ENCODE results near the gene MYBPH. TPM values are rescaled to one million over a fixed set of nuclear protein-coding genes. Genes with fewer than 3 reads are reported as not detected.
A peak's percentile ranks its signal among the peaks of the same experiment; 100 is the strongest.

MYBPH gene
- total RNA-seq: not detected
- polyA plus RNA-seq: not detected

GRCh38 chr1:203175237-203175826 lies at the start of gene MYBPH:
Gene MYBPH (minus strand): TSS chr1:203175826. CDS start chr1:203175755, 71 bp downstream.
- Histone ChIP-seq H3K27ac (ENCODE audit: low read depth, low read length) (no peak within 1 kb of the TSS), H3K27me3 (ENCODE audit: insufficient read depth, low read length, poor library complexity, severe bottlenecking) (no peaks in the 10 kb centered on the region), H3K36me3 (ENCODE audit: insufficient read depth, low read length) (no peaks in the 10 kb centered on the region), H3K4me1 (ENCODE audit: insufficient read depth, low read length) (no peaks in the 10 kb centered on the region), H3K9me3 (ENCODE audit: low read length) (no peaks in the 10 kb centered on the region), H3K4me3 (ENCODE audit: low read length) (no peak within 1 kb of the TSS)
- H3K36me3 Mint-ChIP-seq: no peaks in the 10 kb centered on the region
- H3K9me3 Mint-ChIP-seq: no peaks in the 10 kb centered on the region
- ChIA-PET CTCF (no interaction called here), POLR2A (no interaction called here)
- H3K4me3 Mint-ChIP-seq: no peak within 1 kb of the TSS
- peak within 1 kb of the TSS in 1 of 8 donors; percentile 6 for H3K27ac Mint-ChIP-seq
- peaks cover 7 to 21% of the 10 kb centered on the region in 2 donors for H3K27me3 Mint-ChIP-seq
- no peak for DNase-seq
- H3K4me1 Mint-ChIP-seq: no peaks in the 10 kb centered on the region

- no peaks in the 10 kb centered on the region for H3K36me3 ChIP-seq (ENCODE audit: insufficient read depth, low read length)
- no peaks in the 10 kb centered on the region for H3K27me3 ChIP-seq (ENCODE audit: insufficient read depth, low read length, poor library complexity, severe bottlenecking)
- H3K9me3 ChIP-seq (ENCODE audit: low read length): no peaks in the 10 kb centered on the region
- H3K4me3 ChIP-seq (ENCODE audit: low read length): no peak overlapping the region
- no peak for DNase-seq
- no peaks in the 10 kb centered on the region for H3K4me1 ChIP-seq (ENCODE audit: insufficient read depth, low read length)
- ChIA-PET CTCF (interaction anchor here (1.1 to 1.9 kb wide), 2 partner anchors 9 to 186 kb away, joined by 4 to 7 read pairs; no protein-coding TSS in a partner anchor), POLR2A (no interaction called here)
- Mint-ChIP-seq H3K9me3 (no peaks in the 10 kb centered on the region), H3K27ac (peak overlapping the region in 1 of 8 donors; percentile 76), H3K27me3 (peaks cover 5 to 40% of the 10 kb centered on the region in 2 donors), H3K36me3 (no peaks in the 10 kb centered on the region), H3K4me1 (no peaks in the 10 kb centered on the region), H3K4me3 (peak overlapping the region in 1 of 7 donors; percentile 41)
- no peak overlapping the region for H3K27ac ChIP-seq (ENCODE audit: low read depth, low read length)
Observed at GRCh38 chr1:203225071-203225470, 49.4 kb upstream of the MYBPH start.

DNA sequence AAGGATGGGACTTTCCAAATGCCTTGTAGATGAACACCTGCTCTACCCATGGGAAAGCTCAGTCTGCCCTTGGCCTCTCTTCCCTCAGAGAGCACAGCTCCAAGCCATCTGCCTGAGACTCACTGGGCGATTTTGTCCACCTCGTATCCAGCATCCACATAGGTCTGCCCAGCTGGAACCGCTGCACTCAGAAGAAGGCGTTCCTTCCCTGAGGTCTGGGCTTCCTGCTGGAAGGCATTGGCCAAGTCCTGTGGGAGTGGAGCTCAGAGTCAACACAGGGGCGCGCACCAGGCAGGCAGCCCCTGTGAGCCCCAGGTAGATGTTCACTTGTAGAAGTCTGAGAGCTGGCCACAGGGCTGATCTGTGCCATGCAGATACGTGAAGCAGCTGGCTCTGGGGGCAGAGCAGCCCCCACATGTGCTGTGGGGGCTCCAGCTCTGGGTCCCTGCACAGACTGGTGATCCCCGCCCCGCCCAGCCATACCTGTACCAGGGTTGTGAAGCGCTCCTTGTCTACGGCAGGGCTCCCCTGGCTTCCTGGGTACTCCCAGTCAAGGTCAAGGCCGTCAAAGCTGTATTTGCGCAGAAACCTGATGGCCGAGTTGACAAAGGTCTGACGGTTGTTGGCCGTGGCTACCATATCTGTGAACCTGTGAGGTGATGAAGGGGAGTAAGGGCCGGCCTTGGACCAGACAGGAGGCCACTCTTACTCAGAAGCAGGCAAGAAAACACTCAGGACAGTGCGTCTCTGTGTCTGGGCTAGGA lies 47.6 kb upstream of the MYBPH start:
- H3K4me3 Mint-ChIP-seq: no peak overlapping the region
- no peak for DNase-seq
- no peak overlapping the region for H3K27ac Mint-ChIP-seq
- H3K9me3 ChIP-seq (ENCODE audit: low read length): no peaks in the 10 kb centered on the region
- H3K4me1 ChIP-seq (ENCODE audit: insufficient read depth, low read length): no peaks in the 10 kb centered on the region
- H3K36me3 ChIP-seq (ENCODE audit: insufficient read depth, low read length): no peaks in the 10 kb centered on the region
- no peaks in the 10 kb centered on the region for H3K4me1 Mint-ChIP-seq
- H3K4me3 ChIP-seq (ENCODE audit: low read length): no peak overlapping the region
- H3K27me3 ChIP-seq (ENCODE audit: insufficient read depth, low read length, poor library complexity, severe bottlenecking): no peaks in the 10 kb centered on the region
- POLR2A ChIA-PET: no interaction called here
- CTCF ChIA-PET: no interaction called here
- H3K27ac ChIP-seq (ENCODE audit: low read depth, low read length): no peak overlapping the region
- H3K36me3 Mint-ChIP-seq: no peaks in the 10 kb centered on the region
- H3K9me3 Mint-ChIP-seq: no peaks in the 10 kb centered on the region
- peaks cover 6 to 33% of the 10 kb centered on the region in 2 donors for H3K27me3 Mint-ChIP-seq

DNA sequence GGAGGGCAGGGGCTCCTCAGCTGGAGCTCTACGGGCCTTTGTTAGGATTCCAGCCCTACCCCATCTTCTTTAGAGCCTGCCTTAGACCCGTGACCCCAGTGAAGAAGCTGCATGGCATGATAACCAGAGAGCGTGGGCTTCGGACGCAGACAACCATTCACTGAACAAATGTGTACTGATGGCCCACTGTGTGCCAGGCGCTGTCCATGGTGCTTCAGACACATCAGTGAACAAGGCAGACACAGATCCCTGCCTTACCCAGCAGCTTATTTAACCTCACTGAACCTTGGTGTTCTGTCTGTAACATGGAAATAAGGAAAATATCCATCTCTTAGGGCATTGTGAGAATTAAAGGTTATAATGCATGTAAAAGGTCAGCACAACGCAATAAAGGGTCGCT lies 44.3 kb upstream of the MYBPH start:
- no peak overlapping the region for H3K27ac Mint-ChIP-seq
- H3K9me3 Mint-ChIP-seq: no peaks in the 10 kb centered on the region
- Histone ChIP-seq H3K9me3 (ENCODE audit: low read length) (no peaks in the 10 kb centered on the region), H3K27ac (ENCODE audit: low read depth, low read length) (no peak overlapping the region), H3K36me3 (ENCODE audit: insufficient read depth, low read length) (no peaks in the 10 kb centered on the region), H3K4me1 (ENCODE audit: insufficient read depth, low read length) (no peaks in the 10 kb centered on the region), H3K4me3 (ENCODE audit: low read length) (no peak overlapping the region), H3K27me3 (ENCODE audit: insufficient read depth, low read length, poor library complexity, severe bottlenecking) (no peaks in the 10 kb centered on the region)
- H3K4me3 Mint-ChIP-seq: no peak overlapping the region
- no peak for DNase-seq
- POLR2A ChIA-PET: no interaction called here
- CTCF ChIA-PET: interaction anchor here (6.1 kb wide), 1 partner anchor 179 kb away, joined by 57 read pairs; no protein-coding TSS in a partner anchor
- H3K4me1 Mint-ChIP-seq: peaks cover 0 to 7% (median 6%) of the 10 kb centered on the region in 3 donors
- no peaks in the 10 kb centered on the region for H3K36me3 Mint-ChIP-seq
- peaks cover 14 to 31% of the 10 kb centered on the region in 2 donors for H3K27me3 Mint-ChIP-seq

DNA sequence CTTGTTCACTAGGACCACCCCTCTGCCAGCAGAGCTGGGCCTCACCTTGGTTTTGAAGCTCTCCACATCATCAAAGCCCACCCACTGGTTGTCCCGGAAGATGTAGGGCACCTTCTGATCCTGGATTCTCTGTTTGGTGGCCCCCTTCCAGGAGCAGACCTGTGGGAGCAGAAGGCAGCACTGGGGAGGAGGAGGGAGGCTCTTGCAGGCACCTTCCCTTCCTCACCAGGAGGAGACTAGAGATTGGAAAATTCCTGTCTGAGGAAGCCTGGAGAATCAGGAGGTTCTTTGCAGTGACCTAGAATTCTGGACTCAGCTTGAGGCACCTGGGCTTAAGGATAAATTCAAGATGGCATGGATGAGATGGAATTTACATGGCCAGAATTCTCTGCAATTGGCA lies 43.5 kb upstream of the MYBPH start:
- Histone ChIP-seq H3K9me3 (ENCODE audit: low read length) (no peaks in the 10 kb centered on the region), H3K4me1 (ENCODE audit: insufficient read depth, low read length) (no peaks in the 10 kb centered on the region), H3K36me3 (ENCODE audit: insufficient read depth, low read length) (no peaks in the 10 kb centered on the region), H3K27ac (ENCODE audit: low read depth, low read length) (no peak overlapping the region), H3K4me3 (ENCODE audit: low read length) (no peak overlapping the region), H3K27me3 (ENCODE audit: insufficient read depth, low read length, poor library complexity, severe bottlenecking) (no peaks in the 10 kb centered on the region)
- H3K9me3 Mint-ChIP-seq: no peaks in the 10 kb centered on the region
- H3K36me3 Mint-ChIP-seq: no peaks in the 10 kb centered on the region
- DNase-seq: no peak
- CTCF ChIA-PET: interaction anchor here (0.9 to 6.1 kb wide), 3 partner anchors 14 to 179 kb away, joined by 3 to 57 read pairs (median 28); no protein-coding TSS in a partner anchor
- H3K27me3 Mint-ChIP-seq: peaks cover 14 to 30% of the 10 kb centered on the region in 2 donors
- H3K4me1 Mint-ChIP-seq: peaks cover 0 to 7% (median 6%) of the 10 kb centered on the region in 3 donors
- H3K27ac Mint-ChIP-seq: no peak overlapping the region
- POLR2A ChIA-PET: interaction anchor here (0.5 kb wide), 1 partner anchor 10 kb away, joined by 7 read pairs; no protein-coding TSS in a partner anchor
- no peak overlapping the region for H3K4me3 Mint-ChIP-seq

DNA sequence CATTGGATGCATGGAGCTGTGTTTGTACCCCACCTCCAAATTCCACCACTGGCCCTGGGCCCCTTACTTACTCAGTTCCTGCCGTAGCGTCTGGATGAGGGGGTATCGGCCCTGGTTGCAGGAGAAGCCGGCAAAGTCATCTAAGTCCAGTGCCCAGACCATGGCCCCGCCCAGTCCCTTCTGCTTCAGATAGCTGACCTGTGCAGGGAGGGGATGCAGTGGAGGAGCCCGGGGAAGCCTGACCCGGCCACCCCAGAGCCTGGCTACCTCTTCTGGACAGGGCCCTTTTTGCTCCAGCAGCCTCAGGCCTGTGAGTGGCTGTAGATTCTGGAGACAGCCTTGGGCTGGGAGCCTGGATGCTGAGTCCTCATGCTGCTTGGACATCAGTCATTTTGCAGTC lies 42.0 kb upstream of the MYBPH start:
- Mint-ChIP-seq H3K4me3 (no peak overlapping the region), H3K27ac (no peak overlapping the region), H3K9me3 (no peaks in the 10 kb centered on the region), H3K4me1 (peaks cover 0 to 7% (median 6%) of the 10 kb centered on the region in 3 donors), H3K27me3 (peaks cover 17 to 24% of the 10 kb centered on the region in 2 donors), H3K36me3 (no peaks in the 10 kb centered on the region)
- Histone ChIP-seq H3K9me3 (ENCODE audit: low read length) (no peaks in the 10 kb centered on the region), H3K4me3 (ENCODE audit: low read length) (no peak overlapping the region), H3K27ac (ENCODE audit: low read depth, low read length) (no peak overlapping the region), H3K36me3 (ENCODE audit: insufficient read depth, low read length) (no peaks in the 10 kb centered on the region), H3K27me3 (ENCODE audit: insufficient read depth, low read length, poor library complexity, severe bottlenecking) (no peaks in the 10 kb centered on the region), H3K4me1 (ENCODE audit: insufficient read depth, low read length) (no peaks in the 10 kb centered on the region)
- CTCF ChIA-PET: interaction anchor here (4.0 to 6.1 kb wide), 2 partner anchors 12 to 177 kb away, joined by 28 to 57 read pairs; no protein-coding TSS in a partner anchor
- POLR2A ChIA-PET: no interaction called here
- DNase-seq: no peak

DNA sequence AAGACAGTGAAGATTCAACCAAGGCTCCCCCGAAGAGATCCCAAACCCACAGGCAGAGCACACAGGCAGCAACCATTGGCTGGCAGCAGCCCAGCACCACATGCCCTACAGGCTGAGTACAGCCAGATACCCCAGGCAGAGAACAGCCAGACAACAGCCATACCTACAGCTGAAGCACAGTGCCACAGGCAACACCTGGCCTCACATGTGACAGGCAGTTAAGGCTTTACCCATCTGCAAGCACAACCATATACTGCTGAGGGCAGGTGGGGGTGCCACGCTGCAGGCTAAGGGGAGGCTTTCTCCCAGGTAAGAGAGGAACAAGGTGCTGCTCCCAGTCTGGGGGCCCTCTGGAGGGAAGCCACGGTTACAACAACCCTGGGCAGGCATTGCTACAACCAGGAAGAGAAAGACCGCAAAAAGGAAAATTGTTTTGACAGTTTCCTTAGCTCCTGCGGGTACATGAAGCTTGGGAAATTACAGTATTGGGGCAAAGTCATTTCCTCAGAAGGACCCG lies 41.6 kb upstream of the MYBPH start:
- Mint-ChIP-seq H3K27ac (no peak overlapping the region), H3K27me3 (peaks cover 17 to 24% of the 10 kb centered on the region in 2 donors), H3K9me3 (no peaks in the 10 kb centered on the region), H3K4me1 (peaks cover 0 to 7% (median 6%) of the 10 kb centered on the region in 3 donors), H3K4me3 (no peak overlapping the region), H3K36me3 (no peaks in the 10 kb centered on the region)
- ChIA-PET CTCF (interaction anchor here (1.0 to 6.1 kb wide), 4 partner anchors 12 to 177 kb away, joined by 3 to 57 read pairs (median 16); no protein-coding TSS in a partner anchor), POLR2A (no interaction called here)
- Histone ChIP-seq H3K36me3 (ENCODE audit: insufficient read depth, low read length) (no peaks in the 10 kb centered on the region), H3K4me1 (ENCODE audit: insufficient read depth, low read length) (no peaks in the 10 kb centered on the region), H3K27ac (ENCODE audit: low read depth, low read length) (no peak overlapping the region), H3K27me3 (ENCODE audit: insufficient read depth, low read length, poor library complexity, severe bottlenecking) (no peaks in the 10 kb centered on the region), H3K9me3 (ENCODE audit: low read length) (no peaks in the 10 kb centered on the region), H3K4me3 (ENCODE audit: low read length) (no peak overlapping the region)
- no peak for DNase-seq
